Spleen (tissue), 11 donors: ENCODE measurements around the gene LEP. TPM values are rescaled to one million over a fixed set of nuclear protein-coding genes. Genes with fewer than 3 reads are reported as not detected.

ENCODE experiments used
- DNase-seq: peaks from one replicate; pipeline ENCODE4 v3.0.0-alpha.2; 2020
- H3K27ac ChIP-seq, 8 donors: fragments of 200-600 bp; sonication (generic) in 7 of 8; 1 replicate in 4 of 8; 2 replicates in 4 of 8; pipeline versions ENCODE4 v1.5.0 to v1.8.0; 2016 to 2021; ENCODE audit warnings: inconsistent platforms in 4 of 8, mild to moderate bottlenecking in 4 of 8, moderate library complexity in 1 of 8
- H3K27me3 ChIP-seq, 7 donors: fragments of 200-600 bp; sonication (generic) in 6 of 7; replicated peaks in 1 of 7; 1 replicate in 4 of 7; 2 replicates in 3 of 7; pipeline versions ENCODE4 v1.5.0 to v1.8.0; 2016 to 2021; ENCODE audit warnings: inconsistent platforms in 3 of 7, mild to moderate bottlenecking in 1 of 7
- H3K36me3 ChIP-seq, 6 donors: fragments of 200-600 bp; sonication (generic) in 5 of 6; 1 replicate in 4 of 6; 2 replicates in 2 of 6; pipeline versions ENCODE4 v1.5.0 to v1.8.0; 2016 to 2021; ENCODE audit warnings: inconsistent platforms in 2 of 6
- H3K4me1 ChIP-seq, 6 donors: fragments of 200-600 bp; sonication (generic) in 5 of 6; 1 replicate in 3 of 6; 2 replicates in 3 of 6; pipeline versions ENCODE4 v1.5.0 to v1.8.0; 2016 to 2021; ENCODE audit warnings: inconsistent platforms in 3 of 6
- H3K4me3 ChIP-seq, 8 donors: fragments of 200-600 bp; sonication (generic) in 7 of 8; 1 replicate in 4 of 8; 2 replicates in 4 of 8; pipeline versions ENCODE4 v1.5.0 to v1.8.0; 2016 to 2021; ENCODE audit warnings: inconsistent platforms in 4 of 8, mild to moderate bottlenecking in 4 of 8, moderate library complexity in 2 of 8
- H3K9me3 ChIP-seq, 8 donors: fragments of 200-600 bp; sonication (generic) in 7 of 8; 1 replicate in 4 of 8; 2 replicates in 4 of 8; pipeline versions ENCODE4 v1.5.0 to v1.8.0; 2016 to 2021; ENCODE audit warnings: inconsistent platforms in 4 of 8
- POLR2A ChIP-seq, 3 donors: fragments of 450-650 bp; IDR thresholded peaks; one replicate each; pipeline ENCODE4 v1.5.1; 2017; ENCODE audit warnings: antibody characterized with exemption in 3 of 3, mild to moderate bottlenecking in 1 of 3
- POLR2AphosphoS5 ChIP-seq, 3 donors: sonication (generic); formaldehyde crosslinking; IDR thresholded peaks; one replicate each; pipeline ENCODE4 v1.5.1; 2017; ENCODE audit warnings: antibody characterized with exemption in 3 of 3
- WGBS, 5 donors: extraction: QIAGEN DNeasy Blood & Tissue Kit in 3 of 5; methylation state at CpG; one replicate each; pipeline versions ENCODE4 v1.1.5 to v1.1.7; 2013 to 2018; 5-methylcytosine and 5-hydroxymethylcytosine counted together
- intact Hi-C: fragments of 100-400 bp; cut with DNase I; formaldehyde crosslinking; loops from one replicate; pipeline ENCODE4 v1.15.0; 2023; ENCODE audit warnings: low total_unique reads
- polyA plus RNA-seq, 3 donors: library from polyadenylated mRNA; stranded (reverse); fragments of 200-250 nt; gene quantifications; one replicate each; pipeline ENCODE4 v1.2.1, GENCODE V29; 2013
- total RNA-seq, 7 donors: library from RNA; depleted of rRNA in 3 of 7; stranded (reverse); fragments of >200 nt in 3 of 7; fragmentation: NEBNext Ultra II Directional in 4 of 7; extraction: Animal tissue kit (Norgen Biotek cat#: 25700) in 4 of 7; gene quantifications; one replicate each; pipeline versions ENCODE4 v1.1.0 to v1.2.1, GENCODE V29; 2016 to 2021
- TF ChIP-seq, protein P1 (sequence below), 11 experiments: fragments of 200-600 bp in 7 of 11; fragments of 450-650 bp in 4 of 11; sonication (generic) in 4 of 11; IDR thresholded peaks in 8 of 11; conservative IDR thresholded peaks in 3 of 11; 1 replicate in 7 of 11; 2 replicates in 4 of 11; pipeline versions ENCODE4 v1.4.0 to v1.8.0; 2016 to 2021; ENCODE audit warnings: antibody characterized with exemption in 11 of 11, inconsistent platforms in 4 of 11, mild to moderate bottlenecking in 1 of 11
- donor health status: healthy with polysubstance abuse.
- donor health status: DM: no; HTN: no; CAD: no; lungs with moderate emphysema.
- donor health status: DM: no; HTN: no; CAD: no.
- donor health status: Bipolar disorder and iron deficiency.
- donor health status: healthy.
- donor health status: DM: no; HTN: no; CAD: no.
- donor health status: DM: yes; HTN: yes; CAD: no.

The LEP gene
- total and polyA plus RNA-seq, 10 donors, result 0.06 to 0.44 (median 0.13) TPM; not detected in 5

DNA sequence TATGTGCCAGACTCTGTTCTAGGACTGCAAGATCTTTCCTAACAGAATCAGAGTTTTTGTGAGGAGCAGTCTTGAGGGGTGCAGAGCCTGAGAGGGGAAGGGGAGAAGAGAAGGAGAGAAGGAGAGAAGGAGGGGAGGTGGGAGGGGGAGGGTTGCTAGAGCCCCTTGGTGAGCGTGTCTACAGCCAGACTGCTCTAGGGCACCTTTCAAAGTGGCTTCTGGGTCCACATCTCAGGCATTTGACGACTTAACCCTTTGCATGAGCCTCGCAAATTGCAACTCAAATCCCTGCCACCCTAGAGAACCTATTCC is 31.1 kb upstream of the LEP start:
- H3K36me3 ChIP-seq, result no peaks in the 10 kb centered on the region
- TF ChIP-seq, protein P1, sequence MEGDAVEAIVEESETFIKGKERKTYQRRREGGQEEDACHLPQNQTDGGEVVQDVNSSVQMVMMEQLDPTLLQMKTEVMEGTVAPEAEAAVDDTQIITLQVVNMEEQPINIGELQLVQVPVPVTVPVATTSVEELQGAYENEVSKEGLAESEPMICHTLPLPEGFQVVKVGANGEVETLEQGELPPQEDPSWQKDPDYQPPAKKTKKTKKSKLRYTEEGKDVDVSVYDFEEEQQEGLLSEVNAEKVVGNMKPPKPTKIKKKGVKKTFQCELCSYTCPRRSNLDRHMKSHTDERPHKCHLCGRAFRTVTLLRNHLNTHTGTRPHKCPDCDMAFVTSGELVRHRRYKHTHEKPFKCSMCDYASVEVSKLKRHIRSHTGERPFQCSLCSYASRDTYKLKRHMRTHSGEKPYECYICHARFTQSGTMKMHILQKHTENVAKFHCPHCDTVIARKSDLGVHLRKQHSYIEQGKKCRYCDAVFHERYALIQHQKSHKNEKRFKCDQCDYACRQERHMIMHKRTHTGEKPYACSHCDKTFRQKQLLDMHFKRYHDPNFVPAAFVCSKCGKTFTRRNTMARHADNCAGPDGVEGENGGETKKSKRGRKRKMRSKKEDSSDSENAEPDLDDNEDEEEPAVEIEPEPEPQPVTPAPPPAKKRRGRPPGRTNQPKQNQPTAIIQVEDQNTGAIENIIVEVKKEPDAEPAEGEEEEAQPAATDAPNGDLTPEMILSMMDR (IDR thresholded peaks at IDR 0.05 in 8 of 11, conservative IDR thresholded peaks at IDR 0.05 in 3 of 11), result peak in 2 of 11 experiments; percentile 13 to 54
- no peak for TF ChIP-seq POLR2A (IDR thresholded peaks at IDR 0.05)
- no peak for TF ChIP-seq POLR2AphosphoS5 (IDR thresholded peaks at IDR 0.05)
- intact Hi-C loops, result no loop called here
- H3K4me1 ChIP-seq, result peaks cover 0 to 21% (median 13%) of the 10 kb centered on the region in 6 donors
- peaks cover 0 to 54% (median 0%) of the 10 kb centered on the region in 7 donors for H3K27me3 ChIP-seq
- 52 to 56% (median 53%) methylated on average over 3 of the region's 3 CpGs for WGBS, 5 donors
- H3K27ac ChIP-seq, result no peak overlapping the region
- no peak overlapping the region for H3K4me3 ChIP-seq
- DNase-seq, result no peak
- H3K9me3 ChIP-seq, result no peaks in the 10 kb centered on the region

DNA sequence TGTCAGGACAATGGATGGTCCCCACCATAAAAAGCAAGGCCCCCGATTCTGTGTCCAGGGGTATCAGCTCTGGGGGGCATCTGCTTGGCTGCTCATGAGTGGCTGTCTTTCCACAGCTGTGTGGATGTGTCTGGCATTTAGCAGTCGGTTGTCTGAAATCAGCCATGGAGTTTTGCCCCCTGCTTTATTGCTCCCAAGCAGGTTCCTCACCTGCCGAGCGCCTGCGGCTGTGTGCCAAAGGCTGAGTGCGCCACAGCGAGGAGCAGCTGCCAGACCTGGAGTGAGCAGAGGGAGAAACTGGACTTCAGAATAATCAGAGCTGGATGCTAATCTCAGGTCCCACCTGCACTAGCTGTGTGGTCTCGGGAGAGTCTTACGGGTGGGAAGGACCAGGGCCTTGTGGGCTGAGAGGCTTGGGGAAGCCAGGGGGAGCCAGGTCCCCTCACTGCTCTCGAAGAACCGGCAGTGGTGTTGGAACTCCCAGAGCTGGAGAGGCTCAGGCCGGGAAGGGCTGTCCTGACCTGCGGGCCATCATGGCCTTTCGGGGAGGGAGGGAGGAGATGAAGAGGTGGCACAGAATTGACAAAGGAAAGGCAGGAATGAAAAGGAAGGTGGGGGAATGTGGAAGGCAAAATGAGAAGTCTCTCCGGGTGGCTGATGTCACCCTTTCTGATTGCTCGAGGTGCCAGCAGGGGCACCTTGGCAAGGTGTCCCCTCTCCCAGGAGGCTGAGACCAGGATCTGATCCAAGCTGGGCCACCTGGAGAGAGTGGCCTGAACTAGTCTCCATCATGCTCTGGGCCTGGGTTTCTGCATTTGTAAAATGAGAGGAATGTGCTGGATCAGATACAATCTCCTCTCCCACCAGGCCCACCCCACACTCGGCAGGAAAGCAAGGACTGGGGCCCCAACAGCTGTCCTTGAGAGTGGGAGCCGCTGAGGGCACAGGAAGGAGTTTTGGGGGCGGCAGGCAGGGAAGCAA is 30.2 kb upstream of the LEP start:
- no peak overlapping the region for H3K27ac ChIP-seq
- peaks cover 0 to 54% (median 0%) of the 10 kb centered on the region in 7 donors for H3K27me3 ChIP-seq
- H3K36me3 ChIP-seq, result no peaks in the 10 kb centered on the region
- intact Hi-C loops, result no loop called here
- no peak for DNase-seq
- no peak overlapping the region for H3K4me3 ChIP-seq
- peaks cover 0 to 21% (median 13%) of the 10 kb centered on the region in 6 donors for H3K4me1 ChIP-seq
- H3K9me3 ChIP-seq, result no peaks in the 10 kb centered on the region
- 77 to 86% (median 83%) methylated on average over 14 to 19 of the region's 19 CpGs for WGBS, 5 donors
- TF ChIP-seq POLR2A (IDR thresholded peaks at IDR 0.05), result no peak
- TF ChIP-seq POLR2AphosphoS5 (IDR thresholded peaks at IDR 0.05), result no peak
- TF ChIP-seq, protein P1 (IDR thresholded peaks at IDR 0.05 in 8 of 11, conservative IDR thresholded peaks at IDR 0.05 in 3 of 11), result no peak

DNA sequence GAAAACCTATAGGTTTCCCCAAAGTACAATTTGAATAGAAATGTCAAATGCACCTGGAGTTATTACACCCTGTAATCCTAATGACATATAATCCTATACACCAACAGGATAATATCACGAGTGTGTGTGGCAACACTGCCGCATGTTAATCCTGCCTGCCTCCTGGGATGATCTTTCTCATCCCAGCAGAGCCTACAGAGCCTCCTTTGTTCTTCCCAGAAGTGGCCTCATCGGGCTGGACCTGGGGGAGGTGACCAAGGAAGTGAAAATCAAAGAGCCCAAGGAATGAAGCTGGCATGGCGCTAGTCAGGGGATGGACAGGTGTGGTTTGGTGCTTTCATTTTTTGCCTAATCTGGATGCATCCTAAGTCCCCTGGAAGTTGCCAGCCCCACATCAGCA is 29.5 kb upstream of the LEP start:
- Histone ChIP-seq H3K4me1 (peaks cover 0 to 21% (median 13%) of the 10 kb centered on the region in 6 donors), H3K9me3 (no peaks in the 10 kb centered on the region), H3K36me3 (no peaks in the 10 kb centered on the region), H3K27ac (no peak overlapping the region), H3K4me3 (no peak overlapping the region), H3K27me3 (peaks cover 0 to 48% (median 0%) of the 10 kb centered on the region in 7 donors)
- TF ChIP-seq, protein P1 (IDR thresholded peaks at IDR 0.05 in 8 of 11, conservative IDR thresholded peaks at IDR 0.05 in 3 of 11), result no peak
- TF ChIP-seq POLR2A (IDR thresholded peaks at IDR 0.05) (no peak), POLR2AphosphoS5 (IDR thresholded peaks at IDR 0.05) (no peak)
- 50 to 83% (median 72%) methylated on average over 4 of the region's 4 CpGs for WGBS, 5 donors
- intact Hi-C loops, result no loop called here
- DNase-seq, result no peak

DNA sequence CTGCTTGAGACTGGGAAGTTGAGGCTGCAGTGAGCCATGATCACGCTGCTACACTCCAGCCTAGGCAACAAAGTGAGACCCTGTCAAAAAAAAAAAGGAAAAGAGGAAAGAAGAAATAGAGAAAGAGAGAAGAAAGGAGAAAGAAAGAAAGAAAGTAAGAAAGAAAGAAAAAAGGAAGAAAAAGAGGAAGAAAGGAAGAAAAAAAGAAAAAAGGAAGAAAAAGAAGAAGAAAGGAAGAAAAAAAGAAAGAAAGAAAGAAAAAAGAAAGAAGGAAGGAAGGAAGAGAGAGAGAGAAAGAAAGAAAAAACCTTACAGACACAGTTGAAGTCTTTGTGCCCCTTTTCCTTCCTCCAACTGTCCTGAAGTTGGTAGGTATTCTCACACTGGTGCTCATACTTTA is 26.6 kb upstream of the LEP start:
- TF ChIP-seq POLR2AphosphoS5 (IDR thresholded peaks at IDR 0.05) (no peak), POLR2A (IDR thresholded peaks at IDR 0.05) (no peak)
- TF ChIP-seq, protein P1 (IDR thresholded peaks at IDR 0.05 in 8 of 11, conservative IDR thresholded peaks at IDR 0.05 in 3 of 11), result no peak
- intact Hi-C loops, result no loop called here
- H3K36me3 ChIP-seq, result no peaks in the 10 kb centered on the region
- peaks cover 0 to 13% (median 5%) of the 10 kb centered on the region in 6 donors for H3K4me1 ChIP-seq
- H3K4me3 ChIP-seq, result no peak overlapping the region
- H3K27me3 ChIP-seq, result peaks cover 0 to 35% (median 0%) of the 10 kb centered on the region in 7 donors
- no peaks in the 10 kb centered on the region for H3K9me3 ChIP-seq
- H3K27ac ChIP-seq, result no peak overlapping the region
- DNase-seq, result no peak
- 85 to 97% (median 93%) methylated on average over 1 of the region's 1 CpG for WGBS, 5 donors
